NCI-H748 (cell line): ENCODE data around the gene RAPGEF6.
"Not testable (repeated sequence)": the region's sequence is repeated elsewhere in the genome, so short reads cannot be mapped to it uniquely, and the experiment has no call there.

Source experiments
- DNase-seq: peaks from one replicate; lab custom pipeline; 2025; ENCODE audit not compliant: unreplicated experiment; lab: John Stamatoyannopoulos, UW

RAPGEF6 gene

DNA sequence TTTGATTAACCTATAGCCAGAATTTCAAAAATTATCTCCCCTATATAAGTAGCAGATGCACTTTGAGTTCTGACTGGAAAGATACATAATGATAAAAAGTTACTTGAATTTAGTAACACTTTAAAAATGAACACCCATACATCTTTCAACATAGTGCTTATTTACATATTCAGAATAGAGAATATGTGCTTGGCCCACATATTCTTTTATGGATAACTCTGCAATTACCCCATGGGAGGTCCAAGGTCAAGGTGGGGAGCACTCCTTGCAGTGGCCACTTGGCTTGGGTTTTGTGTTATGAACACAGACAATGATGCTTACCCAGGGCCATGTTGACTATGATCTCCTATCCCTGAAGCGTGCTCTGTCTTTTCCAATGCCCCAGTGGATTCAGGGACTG, 201.9 kb downstream of the RAPGEF6 start:
- no peak for DNase-seq

DNA sequence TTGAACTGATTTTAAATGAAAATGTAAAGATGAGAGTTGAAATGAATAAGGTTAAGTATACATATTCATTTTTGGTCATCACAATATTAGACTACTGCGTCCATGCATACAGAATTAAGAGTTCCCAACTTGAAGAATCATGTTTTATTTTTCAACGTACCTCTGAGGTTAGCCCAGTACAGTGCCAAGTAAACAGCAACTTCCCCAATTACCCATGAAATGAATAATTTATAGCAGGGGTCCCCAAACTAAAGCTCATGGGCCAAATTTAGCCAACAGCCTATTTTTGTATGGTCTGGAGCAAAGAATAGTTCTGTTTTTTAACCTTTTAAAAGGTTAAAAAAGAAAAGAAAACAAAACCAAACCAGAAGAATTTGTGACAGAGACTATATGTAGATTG, 203.2 kb downstream of the RAPGEF6 start:
- DNase-seq, result no peak

DNA sequence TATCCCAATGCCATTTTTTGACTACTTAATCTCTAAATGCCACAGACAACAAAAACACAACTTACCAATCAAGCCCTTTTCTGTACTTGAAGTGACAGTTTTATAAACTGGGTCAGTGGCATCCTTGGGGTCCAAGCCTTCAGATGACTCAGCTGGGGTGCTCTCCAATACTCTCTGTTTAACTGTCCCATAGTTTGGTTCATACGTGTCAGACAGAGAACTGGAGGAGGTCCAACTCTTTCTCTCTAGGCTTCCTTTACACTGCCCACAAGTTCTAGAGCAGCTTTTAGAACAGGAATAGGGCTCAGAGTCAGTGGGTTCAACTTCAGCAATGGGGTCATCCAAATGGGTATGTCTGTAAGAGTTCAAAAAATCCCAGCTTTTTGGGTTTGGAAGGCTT, 204.2 kb downstream of the RAPGEF6 start:
- no peak for DNase-seq

DNA sequence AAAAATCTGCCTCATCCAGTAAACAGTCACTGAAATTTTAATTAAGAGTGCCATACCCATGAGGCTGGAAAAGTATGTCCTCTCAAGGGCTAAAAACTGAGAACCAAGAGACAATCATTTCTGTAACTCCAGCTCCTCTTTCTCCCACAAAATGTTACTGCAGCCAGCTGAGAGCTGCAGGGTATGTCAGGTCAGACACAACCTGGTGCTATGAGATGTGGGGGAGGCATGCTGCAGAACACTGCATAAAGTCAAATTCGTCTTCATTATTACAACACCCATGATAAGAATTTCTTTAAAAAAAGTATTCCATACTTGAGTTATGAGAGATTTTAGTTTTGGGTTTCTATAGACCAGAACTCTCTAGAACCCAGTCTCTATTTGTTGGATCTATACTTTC, 209.0 kb downstream of the RAPGEF6 start:
- DNase-seq, result no peak

DNA sequence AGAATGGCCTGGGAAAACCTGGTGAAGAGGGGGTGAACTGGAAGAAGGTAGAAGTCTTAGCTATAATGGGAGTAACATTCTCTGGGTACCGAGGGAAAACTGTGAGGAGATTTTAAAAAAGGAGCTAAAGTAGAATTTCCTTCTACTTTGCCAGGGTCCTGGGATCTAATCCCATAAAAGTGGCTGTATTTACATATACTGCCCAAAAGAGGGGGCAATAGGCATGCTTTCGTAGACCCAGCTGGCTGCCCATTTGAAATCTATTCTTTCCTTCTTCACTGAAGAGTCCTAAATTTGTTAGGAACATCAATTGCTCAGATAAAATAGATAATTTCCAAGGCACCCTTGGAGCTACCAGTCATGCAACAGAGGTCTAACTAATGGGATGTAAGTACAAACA, 212.0 kb downstream of the RAPGEF6 start:
- peak; percentile 42 for DNase-seq

DNA sequence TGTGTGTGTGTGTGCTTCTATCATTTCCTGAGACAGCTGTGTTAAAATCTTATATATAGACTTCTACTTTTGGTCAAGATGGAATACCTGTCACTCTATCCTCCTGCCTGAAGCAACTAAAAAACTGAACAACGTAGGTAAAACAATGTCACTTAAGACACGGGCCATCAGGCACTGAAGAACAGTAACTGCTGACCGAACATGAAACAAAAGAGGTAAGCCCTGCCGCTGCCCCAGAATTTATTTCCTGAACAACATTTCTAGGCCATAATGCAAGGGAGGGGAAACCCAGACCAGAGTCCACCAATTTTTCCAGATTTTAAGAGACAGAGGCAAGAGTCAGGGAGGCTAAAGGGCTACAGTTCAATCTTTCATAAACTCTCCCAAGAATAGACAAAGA, 215.2 kb downstream of the RAPGEF6 start:
- DNase-seq, result no peak

DNA sequence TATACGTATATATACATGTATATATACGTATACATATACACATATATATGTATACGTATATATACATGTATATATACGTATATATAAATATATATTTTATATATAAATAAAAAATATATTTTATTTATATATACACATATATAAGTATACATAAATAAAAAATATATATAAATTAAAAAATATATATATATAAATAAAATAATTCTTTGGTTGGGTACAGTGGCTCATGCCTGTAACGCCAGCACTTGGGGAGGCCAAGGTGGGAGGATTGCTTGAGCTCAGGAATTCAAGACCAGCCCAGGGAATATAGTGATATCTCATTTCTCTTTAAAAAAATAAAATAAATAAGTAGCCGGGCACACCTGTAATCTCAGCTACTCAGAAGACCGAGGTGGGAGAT, 216.2 kb downstream of the RAPGEF6 start:
- no peak for DNase-seq

DNA sequence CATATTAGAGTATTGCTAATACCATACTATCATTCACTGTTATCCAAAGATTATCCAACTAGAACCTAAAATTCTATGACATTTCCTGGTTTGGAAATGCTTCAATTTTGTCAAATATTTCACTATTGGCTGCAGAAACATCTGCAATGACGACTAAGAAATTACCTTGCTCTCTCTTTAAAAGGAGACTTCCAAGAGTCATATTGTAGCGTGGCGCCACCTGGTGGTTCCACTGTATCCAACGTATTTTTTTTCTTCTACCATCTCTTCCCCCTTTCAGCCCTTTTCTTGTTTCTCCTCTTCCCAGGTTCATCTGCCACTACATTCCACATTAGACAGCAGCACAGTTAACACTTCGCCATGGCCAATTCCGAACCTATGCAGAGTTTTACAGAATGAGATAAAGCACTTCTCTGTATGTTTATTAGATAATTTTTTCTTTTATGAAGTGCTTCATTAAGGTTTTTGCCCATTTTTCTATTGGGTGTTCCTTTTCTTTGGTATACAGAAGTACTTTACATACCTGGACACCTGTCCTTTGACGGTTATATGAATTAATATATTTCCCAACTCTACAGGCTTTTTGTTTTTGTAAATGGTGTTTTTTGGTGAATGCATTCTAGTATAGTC, 217.7 kb downstream of the RAPGEF6 start:
- DNase-seq, result peak; percentile 72

DNA sequence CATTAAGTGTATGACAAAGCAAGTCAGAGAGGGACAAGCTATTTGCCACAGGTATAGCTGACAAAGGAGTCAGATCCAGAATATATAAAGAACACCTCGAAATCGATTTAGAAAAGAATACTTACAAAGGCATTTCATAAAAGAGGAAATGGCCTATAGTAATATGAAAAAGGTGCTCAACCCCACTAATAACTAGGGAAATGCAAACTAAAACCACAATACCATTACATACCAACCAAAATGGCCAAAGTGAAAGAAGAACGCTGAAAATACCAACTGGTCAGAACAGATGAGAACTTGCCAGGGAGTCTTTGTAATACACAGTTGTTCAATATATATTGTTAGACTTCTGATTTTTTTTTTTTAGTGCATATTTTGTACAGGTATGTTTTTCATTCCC, 218.3 kb downstream of the RAPGEF6 start:
- no peak for DNase-seq

DNA sequence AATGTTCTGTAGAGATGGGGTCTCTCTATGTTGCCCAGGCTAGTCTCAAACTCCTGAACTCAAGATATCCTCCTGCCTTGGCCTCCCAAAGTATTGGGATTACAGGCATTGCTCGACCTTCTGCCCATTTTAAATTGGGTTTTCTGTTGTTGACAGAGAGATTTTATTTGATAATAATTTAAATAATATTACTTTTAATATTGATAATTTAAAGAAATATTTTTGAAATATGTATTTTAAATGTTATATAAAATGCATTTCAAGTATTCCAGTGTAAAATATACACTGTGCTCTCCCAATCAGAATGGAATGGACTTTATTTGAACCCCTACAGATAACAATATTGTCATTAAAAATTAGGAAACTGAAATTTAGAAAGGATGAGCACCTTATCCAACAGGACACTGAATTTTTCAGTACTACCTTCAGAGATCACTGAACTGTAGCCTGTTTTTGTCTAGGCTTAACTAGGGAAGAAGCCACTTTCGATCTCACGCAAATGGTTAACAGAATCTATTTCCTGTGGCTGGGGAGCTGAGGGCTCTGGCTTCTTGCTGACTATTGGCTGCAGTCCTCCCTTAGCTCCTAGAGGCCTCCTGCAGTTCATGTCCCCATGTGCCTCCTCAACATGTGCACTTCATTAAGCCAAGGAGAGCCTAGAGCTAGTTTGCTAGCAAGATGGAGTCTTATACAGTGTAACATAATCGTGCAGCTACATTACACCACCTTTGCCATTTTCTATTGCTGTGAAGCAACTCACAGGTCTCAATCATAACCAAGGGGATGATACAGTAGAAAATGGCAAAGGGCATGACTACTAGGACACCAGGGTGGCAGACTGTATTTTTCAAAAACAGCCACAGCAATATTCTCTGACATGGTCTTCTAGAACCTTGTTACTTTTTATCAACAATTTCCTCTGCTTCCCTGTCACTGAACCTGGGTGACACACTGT, 221.1 kb downstream of the RAPGEF6 start:
- no peak for DNase-seq

DNA sequence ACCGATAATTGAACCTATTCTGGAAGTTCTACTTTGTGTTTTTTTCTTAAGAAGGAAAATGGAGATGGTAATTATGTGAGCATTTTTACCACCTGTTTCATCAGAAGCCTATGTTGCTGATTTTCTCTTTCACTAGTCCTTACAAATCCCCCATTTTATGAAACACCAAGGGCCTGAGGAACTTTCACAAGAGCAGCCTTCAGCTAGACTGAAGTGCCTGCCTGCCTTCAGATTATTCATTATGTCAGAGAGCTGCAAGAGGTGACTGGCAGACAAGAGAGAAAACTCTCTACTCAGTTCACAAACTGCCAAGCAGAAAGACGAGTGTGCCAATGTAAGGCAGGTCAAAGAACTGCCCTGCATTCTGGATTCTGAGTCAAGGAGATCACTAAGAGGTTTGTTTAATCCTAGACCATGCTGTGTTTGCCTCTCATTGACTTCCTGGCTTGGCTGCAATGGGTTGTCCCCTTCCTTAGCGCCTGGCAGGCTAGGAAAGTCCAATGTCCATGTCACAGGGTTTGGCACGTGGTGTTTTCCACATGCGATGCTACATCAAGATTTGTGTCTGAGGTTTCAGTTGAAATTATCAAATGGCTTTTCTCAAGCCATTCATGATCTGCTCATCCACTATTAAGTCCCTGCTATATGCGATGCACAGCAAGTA, 227.9 kb downstream of the RAPGEF6 start:
- no peak for DNase-seq

DNA sequence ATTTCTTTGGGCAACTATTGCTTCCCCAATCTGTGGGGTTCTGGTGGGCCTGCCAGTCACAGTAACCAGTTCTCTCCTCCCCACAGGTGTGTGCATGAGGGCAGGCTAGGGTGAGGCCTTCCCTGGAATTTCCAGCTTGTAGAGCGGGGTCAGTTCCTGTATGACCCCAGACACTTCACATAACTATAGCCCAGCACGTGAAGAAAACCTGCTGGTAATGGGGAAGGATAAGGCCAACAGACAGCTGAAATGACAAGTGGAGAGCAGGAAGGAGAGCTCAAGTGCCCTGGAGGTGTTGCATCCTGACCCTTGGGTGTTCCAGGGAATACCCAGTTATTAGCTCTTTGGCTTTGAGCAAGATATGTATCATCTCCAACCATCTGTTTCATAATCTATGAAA, 229.0 kb downstream of the RAPGEF6 start:
- no peak for DNase-seq

DNA sequence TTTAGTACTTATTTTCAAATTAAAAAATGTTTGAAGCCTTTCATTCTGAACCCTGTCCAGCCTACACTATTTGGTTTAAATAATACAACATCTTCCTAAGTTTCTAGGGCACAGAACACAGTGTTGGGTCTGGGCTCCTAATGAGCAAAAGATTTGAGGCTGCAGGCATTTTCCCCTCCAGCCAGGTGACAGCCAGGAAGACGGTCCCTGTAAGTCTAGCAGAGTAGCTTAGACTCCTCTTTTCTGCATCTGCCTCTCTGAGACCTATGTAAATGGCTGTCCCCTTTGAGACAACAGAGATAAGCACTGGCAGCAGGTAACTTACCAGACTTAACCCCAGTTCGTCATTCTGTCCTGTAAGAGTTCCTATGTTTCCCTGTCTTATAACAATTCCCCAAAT, 229.4 kb downstream of the RAPGEF6 start:
- no peak for DNase-seq

DNA sequence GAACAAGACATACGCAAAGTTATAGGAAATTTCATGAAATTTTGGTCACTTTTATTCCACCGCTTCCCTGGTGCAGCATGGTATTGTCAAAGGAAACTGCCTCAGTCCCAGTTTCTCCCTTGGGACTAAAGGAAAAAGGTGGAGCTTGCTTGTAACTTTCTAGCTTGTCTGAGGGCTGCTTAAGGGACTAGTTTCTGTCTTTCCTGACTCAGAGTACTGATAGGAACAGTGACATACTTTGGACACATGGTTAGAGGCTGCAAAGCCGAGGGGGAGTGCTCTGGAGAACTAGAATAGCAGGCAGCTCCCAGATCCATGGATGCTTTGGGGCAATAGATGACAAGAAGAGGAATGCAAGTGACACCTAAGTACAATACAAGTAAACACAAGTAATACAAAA, 234.4 kb downstream of the RAPGEF6 start:
- no peak for DNase-seq

DNA sequence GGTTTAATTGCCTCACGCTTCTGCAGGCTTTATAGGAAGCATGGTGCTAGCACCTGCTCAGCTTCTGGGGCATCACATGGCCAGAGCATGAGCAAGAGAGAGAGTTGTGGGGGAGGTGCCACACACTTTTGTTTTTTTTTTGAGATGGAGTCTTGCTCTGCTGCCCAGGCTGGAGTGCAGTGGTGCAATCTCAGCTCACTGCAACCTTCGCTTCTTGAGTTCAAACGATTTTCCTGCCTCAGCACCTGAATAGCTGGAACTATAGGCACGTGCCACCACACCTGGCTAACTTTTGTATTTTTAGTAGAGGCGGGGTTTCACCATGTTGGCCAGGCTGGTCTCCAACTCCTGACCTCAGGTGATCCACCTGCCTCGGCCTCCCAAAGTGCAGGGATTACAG, 236.0 kb downstream of the RAPGEF6 start:
- DNase-seq, result not testable (repeated sequence)

DNA sequence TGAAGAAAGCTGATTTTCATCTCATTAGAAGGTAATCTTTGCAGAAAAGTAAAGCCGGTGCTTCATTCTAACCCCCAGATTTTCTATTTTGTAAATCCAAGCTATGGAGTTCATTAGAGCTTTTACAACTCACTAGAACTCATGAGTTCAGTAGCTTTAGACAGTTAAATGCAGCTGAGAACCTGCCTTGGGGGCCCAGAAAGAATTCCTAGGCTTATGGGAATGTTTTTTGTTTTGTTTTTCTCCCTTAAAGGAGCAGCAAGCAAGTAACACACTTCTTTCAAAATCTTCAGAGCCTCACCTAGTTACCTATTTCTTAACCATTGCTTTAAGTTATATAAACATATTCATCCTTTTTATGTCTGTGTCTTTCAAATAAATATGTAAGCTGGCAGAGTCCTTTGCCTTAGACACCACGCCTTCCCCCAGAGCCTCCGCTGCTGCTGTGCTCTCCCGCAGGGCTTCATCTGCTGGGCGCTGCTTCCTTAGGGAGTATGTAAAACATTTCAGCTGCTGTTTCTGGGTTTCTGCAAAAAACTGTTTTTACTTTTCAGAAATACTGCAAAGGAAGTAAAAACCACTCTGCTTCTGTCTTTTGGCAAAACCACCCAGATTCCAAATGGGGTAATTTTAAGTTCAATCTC, 238.3 kb downstream of the RAPGEF6 start:
- DNase-seq, result no peak

DNA sequence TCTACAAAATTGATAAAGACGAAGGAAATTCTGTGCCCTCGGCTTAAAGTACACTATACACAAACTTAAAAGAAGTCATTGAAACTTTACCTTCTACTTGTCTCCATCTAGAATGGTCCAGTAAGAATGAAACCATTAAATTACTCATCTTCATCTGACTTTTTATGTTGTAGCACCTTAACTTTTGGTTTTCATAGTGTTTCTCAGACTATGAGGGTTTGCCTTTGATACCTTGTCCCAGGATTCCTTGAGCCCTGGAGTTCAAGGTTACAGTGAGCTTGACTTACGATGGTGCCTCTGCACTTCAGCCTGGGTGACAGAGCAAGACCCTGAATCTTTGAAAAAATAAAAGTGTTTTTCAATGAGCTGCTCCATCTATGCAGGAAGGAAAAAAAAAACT, 239.0 kb downstream of the RAPGEF6 start:
- DNase-seq, result no peak

DNA sequence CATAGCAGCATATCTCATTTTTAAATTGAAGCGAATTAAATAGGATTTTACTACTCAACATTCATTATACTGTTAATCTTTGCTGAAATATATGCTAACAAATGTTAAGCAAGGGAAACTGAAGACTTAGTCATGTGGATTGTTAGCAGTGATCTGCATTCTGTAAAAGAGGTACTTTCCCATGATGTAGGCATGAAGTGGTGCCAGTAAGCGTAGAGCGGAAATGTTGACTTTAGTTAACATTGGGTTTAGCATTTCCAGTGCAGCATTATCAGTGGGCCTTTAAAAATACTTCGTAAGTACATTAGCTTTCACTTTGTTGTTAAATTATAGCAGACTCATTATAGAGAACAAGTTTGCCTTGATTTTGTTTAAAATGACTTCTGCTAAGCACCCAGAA, 240.9 kb downstream of the RAPGEF6 start:
- DNase-seq, result no peak

DNA sequence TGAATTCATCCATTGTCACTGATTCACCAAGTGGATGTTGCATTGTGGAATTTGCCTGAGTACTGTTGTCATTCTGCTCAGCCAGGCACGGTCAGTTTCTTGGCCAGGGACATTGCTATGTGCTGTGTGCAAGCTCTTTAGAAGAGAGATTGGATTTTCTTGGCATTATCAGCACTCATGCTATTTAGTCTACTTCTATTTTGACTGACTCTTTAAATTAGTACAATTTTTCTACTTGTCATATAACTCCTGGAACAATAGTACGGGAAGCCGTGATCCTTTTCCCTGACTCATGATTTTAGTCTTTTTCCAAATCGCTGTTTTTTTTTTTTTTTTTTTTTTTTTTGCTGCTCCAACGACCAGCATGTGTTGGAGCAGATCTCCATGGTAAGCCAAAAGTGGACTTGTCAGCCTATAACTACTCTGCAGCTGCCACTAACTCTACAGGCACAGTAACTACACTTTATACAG, 241.5 kb downstream of the RAPGEF6 start:
- no peak for DNase-seq

DNA sequence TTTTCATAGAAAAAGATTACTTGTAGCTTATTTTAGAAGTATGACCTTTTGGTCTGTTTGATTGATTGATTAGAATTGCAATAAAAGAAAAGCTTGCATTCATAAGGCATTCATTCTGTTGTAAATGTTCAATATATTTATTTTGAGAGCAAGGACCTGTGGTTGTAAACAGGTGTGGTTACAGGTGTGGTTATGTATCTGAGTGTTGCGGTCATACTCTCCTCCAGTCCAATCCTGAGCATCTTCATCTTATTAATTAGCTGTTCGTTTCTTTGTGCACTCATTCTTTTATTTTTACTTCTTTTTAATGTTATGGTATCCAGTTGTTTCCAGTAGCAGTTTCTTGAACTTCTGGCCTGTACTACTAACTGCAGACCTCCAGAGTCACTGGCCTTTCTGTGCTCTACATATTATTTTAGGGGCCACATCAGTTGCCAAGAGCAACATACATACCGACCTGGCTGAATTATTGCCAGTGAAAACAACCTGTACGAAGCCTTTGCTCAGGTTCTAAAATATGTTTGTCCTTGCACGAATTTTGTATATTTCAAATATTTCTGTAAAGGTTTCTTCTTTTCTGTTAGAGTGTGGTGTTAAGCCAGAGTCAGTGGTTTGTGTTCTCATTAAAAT, 242.4 kb downstream of the RAPGEF6 start:
- DNase-seq, result no peak

DNA sequence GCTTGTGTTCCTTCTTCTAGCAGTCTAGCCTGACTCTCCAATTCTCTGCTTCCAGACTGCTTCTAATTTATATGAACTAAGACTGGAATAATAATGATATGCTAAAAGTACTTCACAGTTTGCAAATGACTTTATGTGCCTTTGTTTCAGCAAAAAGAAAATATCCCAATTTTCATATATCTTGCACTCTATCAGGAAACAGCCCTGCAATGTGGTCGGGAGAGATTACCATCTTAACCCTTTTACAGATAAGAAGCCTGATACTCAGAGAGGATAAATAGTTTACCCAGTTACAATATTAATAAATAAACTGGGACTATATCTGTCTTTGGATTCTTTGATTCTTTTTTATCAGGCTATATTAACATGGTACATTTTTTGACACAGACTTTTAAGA, 245.2 kb downstream of the RAPGEF6 start:
- no peak for DNase-seq
